ENCODE measurements around the gene CMTM3.
A peak's percentile ranks its signal among the peaks of the same experiment; 100 is the strongest.

Gene CMTM3

GRCh38 chr16:66603537-66604375 is 748 bp upstream of the CMTM3 start (continued):
- peak; percentile 24; the same call in 1 of the 2 replicates for TF ChIP-seq ZBTB8A (tag by site-specific recombination; IDR thresholded peaks at IDR 0.05)
- TF ChIP-seq ZNF621 (tag by site-specific recombination; IDR thresholded peaks at IDR 0.05) = no peak
- TF ChIP-seq ZNF670 (tag by site-specific recombination; IDR thresholded peaks at IDR 0.05; ENCODE audit: low read depth) = no peak
- TF ChIP-seq ZNF24 (tag by site-specific recombination; IDR thresholded peaks at IDR 0.05) = no peak
- TF ChIP-seq ZNF341 (tag by site-specific recombination; IDR thresholded peaks at IDR 0.05; ENCODE audit: low read depth) = peak; percentile 98
- 0 out of 2 replicates have a peak, but pooled peaks have one; percentile 43 for TF ChIP-seq ZNF423 (tag by site-specific recombination; IDR thresholded peaks at IDR 0.05)
- peak; percentile 96 for TF ChIP-seq ZBTB26 (tag by site-specific recombination; optimal IDR thresholded peaks at IDR 0.05)
- peak; percentile 19; the same call in 1 of the 2 replicates for TF ChIP-seq BCL6B (tag by site-specific recombination; IDR thresholded peaks at IDR 0.05)
- TF ChIP-seq SP2 (tag by site-specific recombination; IDR thresholded peaks at IDR 0.05) = peak; percentile 65
- TF ChIP-seq FEZF1 (tag by site-specific recombination; IDR thresholded peaks at IDR 0.05) = peak; percentile 15; the same call in 1 of the 2 replicates
- TF ChIP-seq HIC1 (tag by site-specific recombination; IDR thresholded peaks at IDR 0.05) = peak; percentile 38; the same call in 1 of the 2 replicates
- TF ChIP-seq ZNF473 (tag by site-specific recombination; IDR thresholded peaks at IDR 0.05) = no peak
- peak; percentile 93 for TF ChIP-seq ZBTB10 (tag by site-specific recombination; IDR thresholded peaks at IDR 0.05)
- no peak for TF ChIP-seq ZNF510 (tag by site-specific recombination; IDR thresholded peaks at IDR 0.05; ENCODE audit: insufficient replicate concordance)
- no peak for TF ChIP-seq KLF10 (tag by site-specific recombination; IDR thresholded peaks at IDR 0.05)
- peak; percentile 50; the same call in 1 of the 2 replicates for TF ChIP-seq GLI4 (tag by site-specific recombination; IDR thresholded peaks at IDR 0.05)
- TF ChIP-seq ZNF600 (tag by site-specific recombination; IDR thresholded peaks at IDR 0.05) = peak; percentile 74
- peak; percentile 63; the same call in 1 of the 2 replicates for TF ChIP-seq TRIM28 (IDR thresholded peaks at IDR 0.05; ENCODE audit: borderline replicate concordance, low read length)
- TF ChIP-seq ZXDB (tag by site-specific recombination; IDR thresholded peaks at IDR 0.05) = peak; percentile 87
- TF ChIP-seq BCL11A (tag by site-specific recombination; IDR thresholded peaks at IDR 0.05; ENCODE audit: low read depth) = no peak
- peak; percentile 93 for TF ChIP-seq PATZ1 (tag by site-specific recombination; IDR thresholded peaks at IDR 0.05)
- TF ChIP-seq ZNF426 (tag by site-specific recombination; IDR thresholded peaks at IDR 0.05) = no peak
- peak; percentile 100 for TF ChIP-seq ZNF335 (tag by site-specific recombination; conservative IDR thresholded peaks at IDR 0.05)
- TF ChIP-seq YY2 (tag by site-specific recombination; IDR thresholded peaks at IDR 0.05) = peak; percentile 52; the same call in 1 of the 2 replicates
- peak; percentile 31; the same call in 1 of the 2 replicates for TF ChIP-seq ZNF416 (tag by site-specific recombination; IDR thresholded peaks at IDR 0.05)
- TF ChIP-seq BCL11B (tag by site-specific recombination; IDR thresholded peaks at IDR 0.05; ENCODE audit: low read depth) = no peak
- TF ChIP-seq SCRT2 (tag by site-specific recombination; IDR thresholded peaks at IDR 0.05) = peak; percentile 62
- TF ChIP-seq ZNF157 (tag by site-specific recombination; IDR thresholded peaks at IDR 0.05) = 0 out of 2 replicates have a peak, but pooled peaks have one; percentile 28
- peak; percentile 82; the same call in 1 of the 2 replicates for TF ChIP-seq ZNF777 (tag by site-specific recombination; IDR thresholded peaks at IDR 0.05; ENCODE audit: borderline replicate concordance)
- peak; percentile 75 for TF ChIP-seq ZNF843 (tag by site-specific recombination; IDR thresholded peaks at IDR 0.05)

Measured in HEK293 (cell line).